IMR-90 (cell line): ENCODE results near the gene GLT1D1. TPM values are rescaled to one million over a fixed set of nuclear protein-coding genes. Genes with fewer than 3 reads are reported as not detected.

Experiments used
- ATAC-seq: fragments of 200-7000 bp; cut with Tn5 transposase; 2 replicates; pipeline ENCODE4 v1.9.1; 2020; ENCODE audit warnings: low read depth, mild to moderate bottlenecking, moderate library complexity
- BruUV-seq: library from RNA; stranded (reverse); fragments of 400-500 nt; replicated peaks from 2 replicates; lab custom pipeline; 2021; lab: Mats Ljungman, UMichigan
- CTCF ChIA-PET: fragments of 300-600 bp; formaldehyde crosslinking; extraction: SDS; loops from one replicate; lab custom pipeline; 2021; ENCODE audit warnings: antibody characterized with exemption; lab: Yijun Ruan, JAX
- POLR2A ChIA-PET: fragments of 300-600 bp; sonication (Branson Sonifier 250); formaldehyde crosslinking; loops from one replicate; lab custom pipeline; 2022; ENCODE audit warnings: antibody characterized with exemption; ENCODE audit not compliant: unreplicated experiment; lab: Charles Lee
- DNase-seq: peaks from one replicate; pipeline ENCODE4 v3.0.0; 2013
- H2AFZ ChIP-seq: replicated peaks from 2 replicates; pipeline ENCODE3; 2013; ENCODE audit warnings: low read length, mild to moderate bottlenecking; ENCODE audit not compliant: poor library complexity
- H2AK5ac ChIP-seq: 2 replicates; pipeline ENCODE4 v1.6.1; 2013; ENCODE audit warnings: low read depth, low read length, inconsistent platforms
- H2AK9ac ChIP-seq: replicated peaks from 2 replicates; pipeline ENCODE3; 2013; ENCODE audit warnings: mild to moderate bottlenecking, low read depth, low read length, moderate library complexity; ENCODE audit not compliant: poor library complexity
- H2BK120ac ChIP-seq: 2 replicates; pipeline ENCODE4 v1.6.1; 2013; ENCODE audit warnings: low read depth, low read length, inconsistent platforms
- H2BK15ac ChIP-seq: 3 replicates; pipeline ENCODE4 v1.6.1; 2013; ENCODE audit warnings: low read depth, low read length, inconsistent platforms
- H2BK20ac ChIP-seq: 2 replicates; pipeline ENCODE4 v1.6.1; 2013; ENCODE audit warnings: low read depth, mild to moderate bottlenecking, inconsistent platforms, low read length, moderate library complexity
- H2BK5ac ChIP-seq: 2 replicates; pipeline ENCODE4 v1.6.1; 2013; ENCODE audit warnings: mild to moderate bottlenecking, low read depth, low read length, inconsistent platforms; ENCODE audit not compliant: poor library complexity, severe bottlenecking
- H3K14ac ChIP-seq: replicated peaks from 2 replicates; pipeline ENCODE4 v1.6.1; 2013; ENCODE audit warnings: low read depth, low read length, inconsistent platforms
- H3K18ac ChIP-seq: 2 replicates; pipeline ENCODE4 v1.6.1; 2013; ENCODE audit warnings: low read depth, low read length, control low read depth
- H3K23ac ChIP-seq: 2 replicates; pipeline ENCODE4 v1.6.1; 2013; ENCODE audit warnings: low read depth, low read length, inconsistent platforms
- H3K27ac ChIP-seq: 2 replicates; pipeline ENCODE4 v1.5.1; 2013; ENCODE audit warnings: mild to moderate bottlenecking, control low read depth, low read length; ENCODE audit not compliant: insufficient read depth
- H3K27me3 ChIP-seq: 2 replicates; pipeline ENCODE4 v1.6.1; 2013; ENCODE audit warnings: low read length; ENCODE audit not compliant: control insufficient read depth, insufficient read depth
- H3K36me3 ChIP-seq: 2 replicates; pipeline ENCODE4 v1.6.1; 2013; ENCODE audit warnings: low read length, mixed read lengths; ENCODE audit not compliant: control insufficient read depth, insufficient read depth
- H3K4ac ChIP-seq: 2 replicates; pipeline ENCODE4 v1.6.1; 2013; ENCODE audit warnings: low read depth, low read length, inconsistent platforms
- H3K4me1 ChIP-seq: 2 replicates; pipeline ENCODE4 v1.6.1; 2013; ENCODE audit warnings: low read length, mixed read lengths; ENCODE audit not compliant: control insufficient read depth, insufficient read depth
- H3K4me2 ChIP-seq: 2 replicates; pipeline ENCODE4 v1.6.1; 2013; ENCODE audit warnings: low read depth, mild to moderate bottlenecking, control low read depth, low read length, moderate library complexity
- H3K4me3 ChIP-seq: 2 replicates; pipeline ENCODE4 v1.5.1; 2013; ENCODE audit warnings: low read depth, mild to moderate bottlenecking, control low read depth, low read length, moderate library complexity; ENCODE audit not compliant: insufficient read depth
- H3K56ac ChIP-seq: 2 replicates; pipeline ENCODE4 v1.6.1; 2013; ENCODE audit warnings: low read length, inconsistent platforms; ENCODE audit not compliant: insufficient read depth; ENCODE audit errors: extremely low read depth
- H3K79me1 ChIP-seq, 2 experiments: 2 replicates each; pipeline ENCODE4 v1.6.1; 2013; ENCODE audit warnings: low read length in 2 of 2, inconsistent platforms in 1 of 2, low read depth in 1 of 2
- H3K9ac ChIP-seq: 2 replicates; pipeline ENCODE4 v1.6.1; 2013; ENCODE audit warnings: low read depth, low read length, control low read depth
- H3K9me1 ChIP-seq: 2 replicates; pipeline ENCODE4 v1.6.1; 2013; ENCODE audit warnings: low read length, inconsistent platforms; ENCODE audit not compliant: insufficient read depth
- H3K9me3 ChIP-seq: 2 replicates; pipeline ENCODE4 v1.6.1; 2013; ENCODE audit warnings: low read length; ENCODE audit not compliant: control insufficient read depth, insufficient read depth
- H4K20me1 ChIP-seq: 2 replicates; pipeline ENCODE4 v1.6.1; 2013; ENCODE audit warnings: low read length, inconsistent platforms; ENCODE audit not compliant: insufficient read depth
- H4K5ac ChIP-seq: 2 replicates; pipeline ENCODE4 v1.6.1; 2013; ENCODE audit warnings: mild to moderate bottlenecking, low read depth, low read length, control low read depth
- H4K8ac ChIP-seq, 2 experiments: 2 replicates each; pipeline ENCODE4 v1.6.1; 2013; ENCODE audit warnings: low read depth in 2 of 2, low read length in 2 of 2, control low read depth in 1 of 2, inconsistent platforms in 1 of 2
- H4K91ac ChIP-seq: 2 replicates; pipeline ENCODE4 v1.6.1; 2013; ENCODE audit warnings: low read depth, low read length, inconsistent platforms; ENCODE audit not compliant: insufficient read depth
- BHLHE40 ChIP-seq: fragments of 150-350 bp; IDR thresholded peaks from 2 replicates; pipeline ENCODE4 v1.6.1; 2016; ENCODE audit warnings: mild to moderate bottlenecking, low read depth, low read length
- CEBPB ChIP-seq: IDR thresholded peaks from 2 replicates; pipeline ENCODE4 v1.6.1; 2012; ENCODE audit warnings: low read depth, low read length, improper control_type of control experiment
- CHD1 ChIP-seq: IDR thresholded peaks from 2 replicates; pipeline ENCODE4 v1.6.1; 2012; ENCODE audit warnings: low read depth, low read length, improper control_type of control experiment
- CTCF ChIP-seq: conservative IDR thresholded peaks from 2 replicates; pipeline ENCODE4 v1.5.1; 2012; ENCODE audit warnings: mild to moderate bottlenecking, low read depth, low read length, improper control_type of control experiment
- ELK1 ChIP-seq: fragments of 150-350 bp; IDR thresholded peaks from 2 replicates; pipeline ENCODE4 v1.6.1; 2016; ENCODE audit warnings: low read depth, mild to moderate bottlenecking, low read length, moderate library complexity, borderline replicate concordance
- FOS ChIP-seq: fragments of 150-350 bp; IDR thresholded peaks from 2 replicates; pipeline ENCODE4 v1.6.1; 2016; ENCODE audit warnings: low read depth, low read length
- MAFK ChIP-seq: IDR thresholded peaks from 2 replicates; pipeline ENCODE4 v1.6.1; 2012; ENCODE audit warnings: low read depth, low read length, improper control_type of control experiment
- MAZ ChIP-seq: IDR thresholded peaks from 2 replicates; pipeline ENCODE4 v1.6.1; 2012; ENCODE audit warnings: low read depth, mild to moderate bottlenecking, low read length, improper control_type of control experiment, moderate library complexity, borderline replicate concordance
- NFE2L2 ChIP-seq: fragments of 150-350 bp; IDR thresholded peaks from 2 replicates; pipeline ENCODE4 v1.6.1; 2016; ENCODE audit warnings: low read depth, mild to moderate bottlenecking, low read length
- POLR2A ChIP-seq: IDR thresholded peaks from 2 replicates; pipeline ENCODE4 v1.6.1; 2012; ENCODE audit warnings: mild to moderate bottlenecking, low read depth, low read length
- RAD21 ChIP-seq: IDR thresholded peaks from 2 replicates; pipeline ENCODE4 v1.6.1; 2012; ENCODE audit warnings: low read length, improper control_type of control experiment
- RCOR1 ChIP-seq: IDR thresholded peaks from 2 replicates; pipeline ENCODE4 v1.6.1; 2012; ENCODE audit warnings: mild to moderate bottlenecking, low read length, improper control_type of control experiment; ENCODE audit not compliant: insufficient replicate concordance
- RFX5 ChIP-seq: IDR thresholded peaks from 2 replicates; pipeline ENCODE4 v1.8.0; 2012; ENCODE audit warnings: low read depth, mild to moderate bottlenecking, low read length, moderate library complexity
- SMC3 ChIP-seq: fragments of 150-350 bp; IDR thresholded peaks from 2 replicates; pipeline ENCODE4 v1.6.1; 2016; ENCODE audit warnings: low read depth, mild to moderate bottlenecking, antibody characterized with exemption, low read length, moderate library complexity
- USF2 ChIP-seq: fragments of 150-350 bp; IDR thresholded peaks from 2 replicates; pipeline ENCODE4 v1.6.1; 2017; ENCODE audit warnings: mild to moderate bottlenecking, antibody characterized with exemption, low read length, low read depth
- WGBS, 2 experiments: methylation state at CpG; one replicate each; pipeline versions ENCODE4 v1.1.5 to v1.1.7; 2013; ENCODE audit warnings: missing lambda C conversion rate in 2 of 2; ENCODE audit not compliant: insufficient read length in 1 of 2; ENCODE audit errors: extremely low coverage in 2 of 2; 5-methylcytosine and 5-hydroxymethylcytosine counted together
- dilution Hi-C: fragments of 300-500 bp; cut with HindIII; formaldehyde crosslinking; loops from one replicate; pipeline ENCODE4 v1.14.3; 2018; ENCODE audit warnings: low sequenced_read_pairs; ENCODE audit not compliant: unreplicated experiment
- in situ Hi-C: fragments of 300-500 bp; cut with MboI; formaldehyde crosslinking; loops from 3 replicates; pipeline ENCODE4 v1.14.3; 2019; ENCODE audit warnings: low sequenced_read_pairs, inconsistent platforms, mixed read lengths
- intact Hi-C: fragments of 100-400 bp; cut with micrococcal nuclease; formaldehyde crosslinking; loops from 2 replicates; pipeline ENCODE4 v1.10.0; 2022
- polyA plus RNA-seq, 3 experiments: library from polyadenylated mRNA; depleted of rRNA; stranded (reverse); fragments of >200 nt; gene quantifications; 2 replicates each; pipeline ENCODE4 v1.2.3, GENCODE V29; 2012; ENCODE audit warnings: low replicate concordance in 1 of 3
- total RNA-seq: library from RNA; depleted of rRNA; stranded (reverse); fragments of >200 nt; gene quantifications from 2 replicates; pipeline ENCODE4 v1.2.3, GENCODE V29; 2012

Gene GLT1D1
- total and polyA plus RNA-seq, 2 of the 4 experiments (the other 2 are of a cell fraction): not detected

- H3K4me1 ChIP-seq: no peaks in the 10 kb centered on the region
- CTCF ChIA-PET: no interaction called here
- in situ Hi-C loops: no loop called here
Observed at GRCh38 chr12:128978067-128978466, 124.8 kb downstream of the GLT1D1 start.

More at GRCh38 chr12:128978067-128978466, 124.8 kb downstream of the GLT1D1 start:
- H3K4me3 ChIP-seq: no peak overlapping the region
- no peak overlapping the region for H4K8ac ChIP-seq
- intact Hi-C loops: no loop called here
- H4K5ac ChIP-seq: no peak overlapping the region
- WGBS, 2 experiments: 74% methylated on average over 8 of the region's 14 CpGs; no CpG with 5 or more reads in 1 of the 2 experiments
- H3K4me2 ChIP-seq: no peak overlapping the region
- H2AK5ac ChIP-seq: no peak overlapping the region
- no peak overlapping the region for H3K14ac ChIP-seq
- no peak for TF ChIP-seq NFE2L2
- no peak for TF ChIP-seq RAD21
- no peak for TF ChIP-seq BHLHE40
- no peak for TF ChIP-seq CEBPB
- TF ChIP-seq ELK1: no peak
- TF ChIP-seq CTCF: no peak
- TF ChIP-seq FOS: no peak
- no peak for TF ChIP-seq USF2
- TF ChIP-seq MAFK: no peak
- no peak for TF ChIP-seq RCOR1
- no peak for TF ChIP-seq CHD1
- TF ChIP-seq POLR2A: no peak
- TF ChIP-seq SMC3: no peak
- no peak for TF ChIP-seq MAZ
- no peak for TF ChIP-seq RFX5
- no peak overlapping the region for H2BK5ac ChIP-seq
- no peak overlapping the region for H2BK15ac ChIP-seq
- POLR2A ChIA-PET: no interaction called here
- no peaks in the 10 kb centered on the region for H4K20me1 ChIP-seq
- H2BK20ac ChIP-seq: no peak overlapping the region
- no peak overlapping the region for H3K56ac ChIP-seq
- H3K79me1 ChIP-seq: no peaks in the 10 kb centered on the region
- ATAC-seq (no peak), DNase-seq (no peak)
- BruUV-seq: no TSS peak
- H2AK9ac ChIP-seq: no peak overlapping the region
- no peak overlapping the region for H4K91ac ChIP-seq
- H2BK120ac ChIP-seq: no peak overlapping the region
- no peak overlapping the region for H2AFZ ChIP-seq
- no peaks in the 10 kb centered on the region for H3K36me3 ChIP-seq
- H3K23ac ChIP-seq: no peak overlapping the region
- H3K18ac ChIP-seq: no peak overlapping the region
- H3K9me3 ChIP-seq: peaks cover 44% of the 10 kb centered on the region
- dilution Hi-C loops: no loop called here
- no peaks in the 10 kb centered on the region for H3K27me3 ChIP-seq
- H3K4ac ChIP-seq: no peak overlapping the region
- no peaks in the 10 kb centered on the region for H3K9me1 ChIP-seq
- H3K9ac ChIP-seq: no peak overlapping the region
- no peak overlapping the region for H3K27ac ChIP-seq
